GM23248 (cell line): ENCODE measurements around the gene SOX13. TPM values are rescaled to one million over a fixed set of nuclear protein-coding genes. Genes with fewer than 3 reads are reported as not detected.

Source experiments
- DNase-seq: peaks from one replicate; pipeline ENCODE4 v3.0.0-alpha.2; 2015
- H2AFZ ChIP-seq: fragments of 200-600 bp; sonication (generic); 2 replicates; pipeline ENCODE4 v1.6.1; 2016; ENCODE audit warnings: antibody characterized with exemption
- H3F3A ChIP-seq: fragments of 200-600 bp; sonication (generic); 2 replicates; pipeline ENCODE4 v1.6.1; 2016; ENCODE audit warnings: mild to moderate bottlenecking, antibody characterized with exemption, mixed run types; ENCODE audit not compliant: insufficient read depth
- H3K27ac ChIP-seq: fragments of 200-600 bp; sonication (generic); 2 replicates; pipeline ENCODE4 v1.5.1; 2016; ENCODE audit warnings: mild to moderate bottlenecking
- H3K27me3 ChIP-seq: fragments of 200-600 bp; sonication (generic); replicated peaks from 2 replicates; pipeline ENCODE4 v1.6.1; 2016; ENCODE audit warnings: mild to moderate bottlenecking; ENCODE audit not compliant: insufficient read depth
- H3K36me3 ChIP-seq: fragments of 200-600 bp; sonication (generic); 2 replicates; pipeline ENCODE4 v1.6.1; 2016; ENCODE audit warnings: low read depth, mild to moderate bottlenecking
- H3K4me1 ChIP-seq: fragments of 200-600 bp; sonication (generic); 2 replicates; pipeline ENCODE4 v1.6.1; 2016; ENCODE audit warnings: mild to moderate bottlenecking; ENCODE audit not compliant: insufficient read depth
- H3K4me2 ChIP-seq: fragments of 200-600 bp; sonication (generic); one replicate; pipeline ENCODE4 v1.6.1; 2016; ENCODE audit warnings: mild to moderate bottlenecking; ENCODE audit not compliant: unreplicated experiment
- H3K4me3 ChIP-seq: fragments of 200-600 bp; sonication (generic); 2 replicates; pipeline ENCODE4 v1.5.1; 2016; ENCODE audit warnings: mild to moderate bottlenecking
- H3K79me2 ChIP-seq: fragments of 200-600 bp; sonication (generic); 2 replicates; pipeline ENCODE4 v1.6.1; 2016; ENCODE audit warnings: mild to moderate bottlenecking; ENCODE audit not compliant: insufficient read depth
- H3K9ac ChIP-seq: fragments of 200-600 bp; sonication (generic); 2 replicates; pipeline ENCODE4 v1.6.1; 2016; ENCODE audit warnings: mild to moderate bottlenecking
- H3K9me2 ChIP-seq: fragments of 200-600 bp; sonication (generic); 2 replicates; pipeline ENCODE4 v1.6.1; 2016; ENCODE audit warnings: mixed run types, mild to moderate bottlenecking, moderate library complexity; ENCODE audit not compliant: insufficient read depth
- H3K9me3 ChIP-seq: fragments of 200-600 bp; sonication (generic); one replicate; pipeline ENCODE4 v1.6.1; 2017; ENCODE audit warnings: low read depth
- H4K20me1 ChIP-seq: fragments of 200-600 bp; sonication (generic); 2 replicates; pipeline ENCODE4 v1.6.0; 2016; ENCODE audit not compliant: insufficient read depth
- EZH2 ChIP-seq: fragments of 200-600 bp; sonication (generic); IDR thresholded peaks from 2 replicates; pipeline ENCODE4 v1.6.1; 2018; ENCODE audit warnings: antibody characterized with exemption, mild to moderate bottlenecking; ENCODE audit not compliant: insufficient read depth, poor library complexity, severe bottlenecking
- EZH2phosphoT487 ChIP-seq: fragments of 200-600 bp; sonication (generic); IDR thresholded peaks from 2 replicates; pipeline ENCODE4 v1.6.1; 2018; ENCODE audit warnings: antibody characterized with exemption, moderate library complexity, mild to moderate bottlenecking, low read depth; ENCODE audit not compliant: insufficient read depth
- WGBS, 2 experiments: methylation state at CpG; one replicate each; pipeline ENCODE4 v1.1.6; 2015 to 2017; ENCODE audit warnings: low lambda C conversion rate in 2 of 2, low coverage in 1 of 2; ENCODE audit errors: missing lambda C conversion rate in 2 of 2; 5-methylcytosine and 5-hydroxymethylcytosine counted together
- in situ Hi-C: fragments of 300-500 bp; cut with MboI; formaldehyde crosslinking; loops from 2 replicates; pipeline ENCODE4 v1.15.0; 2020
- polyA plus RNA-seq: library from polyadenylated mRNA; unstranded; fragments of >200 nt; fragmentation: Nextera tagmentation; extraction: Ambion mirVana; gene quantifications from 2 replicates; pipeline ENCODE4 v1.2.1, GENCODE V29; 2016
- total RNA-seq: library from RNA; depleted of rRNA; stranded (reverse); fragments of >200 nt; shearing (Covaris generic); gene quantifications from 2 replicates; pipeline ENCODE4 v1.2.3, GENCODE V29; 2014

SOX13 gene
- total and polyA plus RNA-seq, 2 experiments from 2014 or later, result 3.0 to 5.5 TPM

DNA sequence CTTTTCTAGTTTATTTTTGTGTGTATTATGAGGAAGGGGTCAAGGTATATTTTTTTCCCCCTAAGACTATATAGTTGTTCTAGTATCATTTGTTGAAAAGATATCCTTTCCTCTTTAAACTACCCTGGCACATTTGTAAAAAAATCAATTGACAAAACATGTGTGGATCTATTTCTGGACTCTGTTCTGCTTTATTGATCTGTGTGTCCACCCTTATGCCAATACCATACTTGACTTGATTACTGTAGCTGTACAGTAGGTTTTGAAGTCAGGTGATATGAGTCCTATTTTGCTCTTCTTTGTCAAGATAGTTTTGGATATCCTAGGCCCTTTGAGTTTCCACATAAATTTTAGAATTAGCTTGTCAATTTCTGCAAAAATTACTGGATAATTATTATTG, 21.2 kb upstream of the SOX13 start:
- no peaks in the 10 kb centered on the region for H3K36me3 ChIP-seq
- no peak overlapping the region for H3K4me3 ChIP-seq
- no peaks in the 10 kb centered on the region for H3K27me3 ChIP-seq
- TF ChIP-seq EZH2 (no peak), EZH2phosphoT487 (no peak)
- no peaks in the 10 kb centered on the region for H3K9me2 ChIP-seq
- H3K4me1 ChIP-seq, result peaks cover under 1% of the 10 kb centered on the region; the same call in 1 of the 2 replicates
- H3K9me3 ChIP-seq, result no peaks in the 10 kb centered on the region
- no peak overlapping the region for H3K4me2 ChIP-seq
- H3F3A ChIP-seq, result peaks cover 11% of the 10 kb centered on the region; the same call in 1 of the 2 replicates
- no peaks in the 10 kb centered on the region for H4K20me1 ChIP-seq
- H2AFZ ChIP-seq, result no peak overlapping the region
- H3K79me2 ChIP-seq, result no peaks in the 10 kb centered on the region
- H3K27ac ChIP-seq, result no peak overlapping the region
- in situ Hi-C loops, result no loop called here
- no peak overlapping the region for H3K9ac ChIP-seq
- no peak for DNase-seq

DNA sequence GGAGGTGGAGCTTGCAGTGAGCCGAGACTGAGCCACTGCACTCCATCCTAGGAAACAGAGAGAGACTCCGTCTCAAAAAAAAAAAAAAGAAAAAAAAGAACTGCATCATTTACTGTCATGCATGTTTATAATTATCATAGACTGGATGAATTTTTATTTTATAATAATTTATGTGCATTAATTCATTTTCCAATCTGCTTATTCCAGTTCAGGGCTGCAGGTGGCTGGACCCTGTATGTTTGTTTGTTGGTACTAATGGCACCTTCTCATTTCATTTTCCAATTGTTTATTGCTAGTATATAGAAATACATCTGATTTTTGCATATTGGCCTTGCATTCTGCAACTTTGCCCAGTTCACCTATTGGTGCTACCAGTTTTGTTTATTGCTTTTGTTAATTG, 19.0 kb upstream of the SOX13 start:
- Histone ChIP-seq H3F3A (peaks cover 31% of the 10 kb centered on the region), H3K27ac (no peak overlapping the region), H3K79me2 (no peaks in the 10 kb centered on the region), H2AFZ (no peak overlapping the region), H3K4me1 (peaks cover 21% of the 10 kb centered on the region), H3K9ac (no peak overlapping the region), H3K9me3 (no peaks in the 10 kb centered on the region), H4K20me1 (no peaks in the 10 kb centered on the region), H3K9me2 (no peaks in the 10 kb centered on the region), H3K36me3 (no peaks in the 10 kb centered on the region), H3K4me2 (no peak overlapping the region), H3K4me3 (no peak overlapping the region), H3K27me3 (no peaks in the 10 kb centered on the region)
- whole genome bisulfite sequencing, 2 experiments, result 60 to 80% methylated on average over 2 of the region's 2 CpGs
- DNase-seq, result no peak
- in situ Hi-C loops, result no loop called here
- TF ChIP-seq EZH2phosphoT487, result no peak
- no peak for TF ChIP-seq EZH2

- TF ChIP-seq EZH2phosphoT487, result no peak
- TF ChIP-seq EZH2, result no peak
- no peaks in the 10 kb centered on the region for H4K20me1 ChIP-seq
- no peaks in the 10 kb centered on the region for H3K36me3 ChIP-seq
- H3K27ac ChIP-seq, result no peak overlapping the region
- no peak overlapping the region for H3K4me2 ChIP-seq
- in situ Hi-C loops, result no loop called here
- no peaks in the 10 kb centered on the region for H3K79me2 ChIP-seq
- no peak for DNase-seq
- H3K9me2 ChIP-seq, result no peaks in the 10 kb centered on the region
- H3K27me3 ChIP-seq, result no peaks in the 10 kb centered on the region
- 93 to 98% methylated on average over 5 to 7 of the region's 7 CpGs for WGBS, 2 experiments
- peaks cover 34% of the 10 kb centered on the region for H3F3A ChIP-seq
- H3K4me1 ChIP-seq, result peaks cover 24% of the 10 kb centered on the region
- no peaks in the 10 kb centered on the region for H3K9me3 ChIP-seq
- no peak overlapping the region for H3K9ac ChIP-seq
- no peak overlapping the region for H3K4me3 ChIP-seq
- no peak overlapping the region for H2AFZ ChIP-seq
Measured at GRCh38 chr1:204059970-204060369, 12.9 kb upstream of the SOX13 start.

GRCh38 chr1:204062106-204062505, 10.8 kb upstream of the SOX13 start:
- Histone ChIP-seq H2AFZ (no peak overlapping the region), H3K36me3 (no peaks in the 10 kb centered on the region), H3K27me3 (no peaks in the 10 kb centered on the region), H3K9me2 (no peaks in the 10 kb centered on the region), H4K20me1 (no peaks in the 10 kb centered on the region), H3F3A (peaks cover 19% of the 10 kb centered on the region), H3K9ac (no peak overlapping the region), H3K27ac (no peak overlapping the region), H3K4me2 (no peak overlapping the region), H3K4me3 (no peak overlapping the region), H3K4me1 (peaks cover 19% of the 10 kb centered on the region), H3K9me3 (no peaks in the 10 kb centered on the region), H3K79me2 (no peaks in the 10 kb centered on the region)
- DNase-seq, result no peak
- WGBS, 2 experiments, result 96 to 98% methylated on average over 2 of the region's 2 CpGs
- in situ Hi-C loops, result no loop called here
- no peak for TF ChIP-seq EZH2
- no peak for TF ChIP-seq EZH2phosphoT487
